Measurements from ENCODE around the gene FHOD3. TPM values are rescaled to one million over a fixed set of nuclear protein-coding genes. Genes with fewer than 3 reads are reported as not detected.
A peak's percentile ranks its signal among the peaks of the same experiment; 100 is the strongest.

FHOD3 gene
- total RNA-seq, 1 donor from 2014 or later, result 346 TPM

DNA sequence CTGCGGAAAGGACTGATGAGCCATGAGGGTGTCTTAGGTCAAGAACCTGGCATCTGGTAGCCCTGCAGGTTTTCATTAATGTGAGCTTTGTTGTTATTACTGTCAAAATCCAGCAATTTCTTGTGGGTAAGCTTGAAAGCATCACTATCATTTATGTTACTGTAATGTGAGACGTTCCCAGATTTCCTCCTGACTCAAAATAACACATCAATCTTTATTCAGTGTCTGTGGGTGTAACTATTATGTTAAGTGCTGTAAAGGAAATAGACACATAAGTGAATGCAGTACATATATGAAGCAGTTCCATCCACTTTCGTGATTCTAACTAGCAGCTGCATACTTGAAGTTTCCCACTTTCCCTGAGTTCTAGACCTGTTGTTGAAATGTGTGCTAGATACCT, 89.8 kb downstream of the FHOD3 start:
- Histone ChIP-seq H3K27ac (replicated peaks) (peak overlapping the region; percentile 90), H3K9me3 (replicated peaks) (no peaks in the 10 kb centered on the region), H3K27me3 (ENCODE audit: low read depth) (no peaks in the 10 kb centered on the region), H3K4me1 (peaks cover 79% of the 10 kb centered on the region), H3K4me3 (no peak overlapping the region), H3K36me3 (no peaks in the 10 kb centered on the region)
- TF ChIP-seq, protein P1, sequence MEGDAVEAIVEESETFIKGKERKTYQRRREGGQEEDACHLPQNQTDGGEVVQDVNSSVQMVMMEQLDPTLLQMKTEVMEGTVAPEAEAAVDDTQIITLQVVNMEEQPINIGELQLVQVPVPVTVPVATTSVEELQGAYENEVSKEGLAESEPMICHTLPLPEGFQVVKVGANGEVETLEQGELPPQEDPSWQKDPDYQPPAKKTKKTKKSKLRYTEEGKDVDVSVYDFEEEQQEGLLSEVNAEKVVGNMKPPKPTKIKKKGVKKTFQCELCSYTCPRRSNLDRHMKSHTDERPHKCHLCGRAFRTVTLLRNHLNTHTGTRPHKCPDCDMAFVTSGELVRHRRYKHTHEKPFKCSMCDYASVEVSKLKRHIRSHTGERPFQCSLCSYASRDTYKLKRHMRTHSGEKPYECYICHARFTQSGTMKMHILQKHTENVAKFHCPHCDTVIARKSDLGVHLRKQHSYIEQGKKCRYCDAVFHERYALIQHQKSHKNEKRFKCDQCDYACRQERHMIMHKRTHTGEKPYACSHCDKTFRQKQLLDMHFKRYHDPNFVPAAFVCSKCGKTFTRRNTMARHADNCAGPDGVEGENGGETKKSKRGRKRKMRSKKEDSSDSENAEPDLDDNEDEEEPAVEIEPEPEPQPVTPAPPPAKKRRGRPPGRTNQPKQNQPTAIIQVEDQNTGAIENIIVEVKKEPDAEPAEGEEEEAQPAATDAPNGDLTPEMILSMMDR (IDR thresholded peaks at IDR 0.05; ENCODE audit: borderline replicate concordance), result no peak
- no peak for DNase-seq
- intact Hi-C loops (cut with micrococcal nuclease), result loop anchor here (10.0 kb wide), 1 partner anchor 1787 kb away; no protein-coding TSS in a partner anchor

DNA sequence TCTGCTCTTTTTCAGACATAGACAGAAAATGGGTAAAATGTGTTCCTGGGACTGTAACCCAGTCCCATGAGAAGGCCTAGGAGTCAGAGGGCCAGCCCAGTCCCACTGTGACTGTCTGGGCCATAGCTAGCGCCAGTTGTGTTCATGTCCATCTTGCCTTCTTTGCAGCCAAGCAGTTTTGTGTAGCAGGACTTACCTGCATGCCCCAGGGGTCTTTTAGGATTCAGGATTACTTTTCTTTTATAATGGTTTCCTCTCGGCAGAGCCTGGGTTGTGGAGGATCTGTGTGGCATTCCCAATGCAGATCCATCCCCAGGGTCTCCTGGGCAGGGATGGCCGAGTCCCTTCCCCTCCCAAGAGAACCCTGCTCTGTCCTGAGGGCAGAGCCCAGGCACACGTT, 90.8 kb downstream of the FHOD3 start:
- TF ChIP-seq, protein P1 (IDR thresholded peaks at IDR 0.05; ENCODE audit: borderline replicate concordance), result no peak
- DNase-seq, result no peak
- peak overlapping the region; percentile 90 for H3K27ac ChIP-seq (replicated peaks)
- no peak overlapping the region for H3K4me3 ChIP-seq
- H3K4me1 ChIP-seq, result peaks cover 79% of the 10 kb centered on the region
- no peaks in the 10 kb centered on the region for H3K36me3 ChIP-seq
- no peaks in the 10 kb centered on the region for H3K9me3 ChIP-seq (replicated peaks)
- H3K27me3 ChIP-seq (ENCODE audit: low read depth), result no peaks in the 10 kb centered on the region
- intact Hi-C loops (cut with micrococcal nuclease), result loop anchor here (10.0 kb wide), 1 partner anchor 1786 kb away; no protein-coding TSS in a partner anchor

DNA sequence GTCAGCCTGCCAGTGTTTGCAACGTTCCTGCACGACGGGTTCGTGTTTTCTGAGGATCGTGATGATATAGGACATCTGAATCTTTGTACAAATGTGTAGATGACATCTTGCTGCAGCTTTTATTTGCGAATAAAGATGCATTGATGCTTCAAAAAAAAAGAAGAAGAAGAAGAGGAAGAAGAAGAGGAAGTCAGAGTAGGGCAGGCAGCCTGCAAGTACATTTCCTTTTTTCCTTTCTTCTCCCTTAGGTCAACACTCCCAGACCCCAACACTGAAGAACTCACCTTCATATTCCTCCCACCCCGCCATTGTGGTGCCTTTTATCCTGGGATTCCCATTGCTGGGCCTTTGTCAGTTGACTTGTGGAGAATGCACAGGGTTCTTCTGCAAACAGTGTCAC, 91.5 kb downstream of the FHOD3 start:
- Histone ChIP-seq H3K9me3 (replicated peaks) (peaks cover 1% of the 10 kb centered on the region), H3K4me1 (peaks cover 79% of the 10 kb centered on the region), H3K4me3 (no peak overlapping the region), H3K27ac (replicated peaks) (peak overlapping the region; percentile 90), H3K36me3 (no peaks in the 10 kb centered on the region), H3K27me3 (ENCODE audit: low read depth) (no peaks in the 10 kb centered on the region)
- TF ChIP-seq, protein P1 (IDR thresholded peaks at IDR 0.05; ENCODE audit: borderline replicate concordance), result no peak
- intact Hi-C loops (cut with micrococcal nuclease), result loop anchor here (10.0 kb wide), 1 partner anchor 1786 kb away; no protein-coding TSS in a partner anchor
- no peak for DNase-seq

DNA sequence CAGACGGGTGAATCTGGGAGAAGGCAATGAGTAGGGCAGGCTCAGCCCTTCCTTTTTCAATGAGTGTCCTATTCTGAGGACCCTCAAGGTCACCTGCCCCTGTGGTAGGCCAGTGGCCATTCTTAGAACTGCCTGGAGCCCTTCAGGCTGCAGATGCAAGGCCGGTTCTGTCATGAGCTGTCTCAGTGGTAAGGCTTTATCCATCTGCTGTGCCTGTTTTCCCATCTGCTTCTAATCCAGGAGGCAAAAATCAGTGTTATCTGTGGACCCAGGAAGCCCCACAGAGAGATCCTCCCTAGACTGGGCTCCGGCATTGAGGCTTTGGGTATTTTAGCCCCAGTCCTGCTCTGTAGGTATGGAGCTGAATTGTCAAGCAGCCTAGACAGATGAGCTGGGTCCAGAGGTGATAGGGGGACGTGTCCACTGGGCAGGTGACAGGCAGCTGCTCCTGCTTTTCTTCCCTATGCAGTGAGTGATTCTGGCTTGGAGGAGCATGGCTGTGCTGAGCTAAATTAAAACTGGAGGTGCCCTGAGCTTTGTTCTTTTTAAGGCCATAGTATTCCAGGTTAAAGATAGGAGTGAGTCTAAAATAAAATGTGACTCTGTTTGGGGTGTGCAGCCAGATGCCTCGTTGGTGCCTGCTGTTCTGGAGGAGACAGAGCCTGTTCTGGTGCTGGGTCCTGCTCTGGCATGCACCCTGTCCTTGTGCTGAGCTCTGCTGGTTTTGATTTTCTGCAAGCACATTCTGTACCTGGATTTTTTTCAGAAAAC, 92.5 kb downstream of the FHOD3 start:
- Histone ChIP-seq H3K4me1 (peaks cover 81% of the 10 kb centered on the region), H3K27me3 (ENCODE audit: low read depth) (no peaks in the 10 kb centered on the region), H3K36me3 (no peaks in the 10 kb centered on the region), H3K9me3 (replicated peaks) (peaks cover 8% of the 10 kb centered on the region), H3K4me3 (peak overlapping the region; percentile 27), H3K27ac (replicated peaks) (peak overlapping the region; percentile 90)
- intact Hi-C loops (cut with micrococcal nuclease), result loop anchor here (10.0 kb wide), 1 partner anchor 1785 kb away; no protein-coding TSS in a partner anchor
- DNase-seq, result peak; percentile 48
- TF ChIP-seq, protein P1 (IDR thresholded peaks at IDR 0.05; ENCODE audit: borderline replicate concordance), result no peak

DNA sequence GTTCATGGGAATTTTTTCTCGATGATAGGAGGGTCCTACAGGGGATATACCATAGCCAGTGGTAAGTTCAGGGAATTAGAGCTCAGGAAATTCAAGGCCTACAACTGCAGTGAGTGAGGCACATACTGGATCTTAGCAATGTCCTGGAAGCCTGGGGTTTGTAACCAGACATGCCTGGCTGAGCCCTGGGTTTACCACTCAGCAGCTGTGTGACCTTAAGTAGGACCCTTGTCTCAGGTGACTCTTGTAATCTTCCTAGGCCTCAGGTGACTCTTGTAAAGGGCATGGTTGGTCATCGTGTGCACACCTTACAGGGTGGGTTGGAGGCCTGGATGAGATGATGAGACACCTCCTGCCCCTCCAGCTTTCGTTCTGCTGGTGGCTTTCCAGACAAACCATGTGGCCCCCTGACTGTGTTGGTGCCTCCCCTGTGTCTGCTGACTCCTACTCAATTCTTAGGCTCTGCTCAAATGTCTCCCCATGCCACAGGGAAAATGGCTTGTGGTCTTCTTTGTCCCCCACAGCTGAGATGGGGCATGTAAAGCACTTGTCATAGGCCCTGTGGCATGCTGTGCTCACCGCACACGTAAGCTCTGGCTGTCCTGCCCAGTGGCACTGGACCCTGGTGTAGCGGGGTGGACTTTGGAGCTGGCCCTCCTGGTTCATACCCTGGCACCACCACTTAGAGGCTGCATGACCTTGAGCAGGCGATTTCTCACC, 94.1 kb downstream of the FHOD3 start:
- peaks cover 22% of the 10 kb centered on the region for H3K9me3 ChIP-seq (replicated peaks)
- TF ChIP-seq, protein P1 (IDR thresholded peaks at IDR 0.05; ENCODE audit: borderline replicate concordance), result no peak
- H3K27me3 ChIP-seq (ENCODE audit: low read depth), result no peaks in the 10 kb centered on the region
- DNase-seq, result no peak
- H3K27ac ChIP-seq (replicated peaks), result peak overlapping the region; percentile 90
- intact Hi-C loops (cut with micrococcal nuclease), result no loop called here
- peaks cover 86% of the 10 kb centered on the region for H3K4me1 ChIP-seq
- H3K36me3 ChIP-seq, result no peaks in the 10 kb centered on the region
- no peak overlapping the region for H3K4me3 ChIP-seq

Measured in left ventricle myocardium inferior (tissue), 1 donor.